HepG2 (cell line): Measurements from ENCODE around the gene ZNF292. TPM values are rescaled to one million over a fixed set of nuclear protein-coding genes. Genes with fewer than 3 reads are reported as not detected.

Source experiments
- AKAP8 ChIP-seq: sonication (generic); formaldehyde crosslinking; IDR thresholded peaks from 2 replicates; pipeline ENCODE4 v1.5.1; 2020; ENCODE audit warnings: mild to moderate bottlenecking, missing genetic modification reagents
- ARID5B ChIP-seq: IDR thresholded peaks from 2 replicates; pipeline ENCODE4 v1.4.0; 2020; ENCODE audit warnings: mild to moderate bottlenecking, missing genetic modification reagents
- ELF4 ChIP-seq: sonication (generic); formaldehyde crosslinking; IDR thresholded peaks from 2 replicates; pipeline ENCODE4 v1.5.0; 2020; ENCODE audit warnings: missing genetic modification reagents, mild to moderate bottlenecking, moderate library complexity, borderline replicate concordance
- ISX ChIP-seq: sonication (generic); formaldehyde crosslinking; conservative IDR thresholded peaks from 2 replicates; pipeline ENCODE4 v1.5.0; 2020; ENCODE audit warnings: missing genetic modification reagents
- KLF15 ChIP-seq: sonication (generic); formaldehyde crosslinking; IDR thresholded peaks from 2 replicates; pipeline ENCODE4 v1.8.1; 2023; ENCODE audit warnings: borderline replicate concordance, mild to moderate bottlenecking, inconsistent platforms, missing genetic modification reagents, mixed read lengths
- SP1 ChIP-seq, 2 experiments: fragments of 450-650 bp in 1 of 2; sonication (generic) in 1 of 2; formaldehyde crosslinking in 1 of 2; IDR thresholded peaks; 2 replicates each; pipeline versions ENCODE4 v1.4.0 to v1.6.1; 2016 to 2020; ENCODE audit warnings: missing genetic modification reagents in 1 of 2
- USF2 ChIP-seq, 2 experiments: sonication (generic) in 1 of 2; formaldehyde crosslinking in 1 of 2; IDR thresholded peaks; 2 replicates each; pipeline versions ENCODE4 v1.5.1 to v1.6.1; 2011 to 2020; ENCODE audit warnings: borderline replicate concordance in 1 of 2, low read depth in 1 of 2, low read length in 1 of 2, mild to moderate bottlenecking in 1 of 2, missing genetic modification reagents in 1 of 2, moderate library complexity in 1 of 2
- XRCC5 ChIP-seq: fragments of 200-400 bp; formaldehyde crosslinking; optimal IDR thresholded peaks from 2 replicates; pipeline ENCODE3; 2017; ENCODE audit warnings: mild to moderate bottlenecking, low read length
- ZMYM3 ChIP-seq: sonication (generic); formaldehyde crosslinking; IDR thresholded peaks from 2 replicates; pipeline ENCODE4 v1.5.1; 2020; ENCODE audit warnings: mild to moderate bottlenecking, missing genetic modification reagents
- ZNF331 ChIP-seq: sonication (generic); formaldehyde crosslinking; IDR thresholded peaks from 2 replicates; pipeline ENCODE4 v1.4.0; 2020; ENCODE audit warnings: missing genetic modification reagents
- ZNF343 ChIP-seq: sonication (generic); formaldehyde crosslinking; IDR thresholded peaks from 2 replicates; pipeline ENCODE4 v1.4.0; 2020; ENCODE audit warnings: mild to moderate bottlenecking, missing genetic modification reagents
- ZNF354B ChIP-seq: sonication (generic); formaldehyde crosslinking; IDR thresholded peaks from 2 replicates; pipeline ENCODE4 v1.8.0; 2022; ENCODE audit warnings: mild to moderate bottlenecking, missing genetic modification reagents
- ZNF460 ChIP-seq: sonication (generic); formaldehyde crosslinking; IDR thresholded peaks from 2 replicates; pipeline ENCODE4 v1.5.1; 2020; ENCODE audit warnings: missing genetic modification reagents, mild to moderate bottlenecking, borderline replicate concordance
- ZNF484 ChIP-seq: sonication (generic); formaldehyde crosslinking; IDR thresholded peaks from 2 replicates; pipeline ENCODE4 v1.5.1; 2020; ENCODE audit warnings: mild to moderate bottlenecking, low read depth, missing genetic modification reagents, borderline replicate concordance
- ZNF503 ChIP-seq: sonication (generic); formaldehyde crosslinking; IDR thresholded peaks from 2 replicates; pipeline ENCODE4 v1.4.0; 2020; ENCODE audit warnings: missing genetic modification reagents
- ZNF513 ChIP-seq: sonication (generic); formaldehyde crosslinking; conservative IDR thresholded peaks from 2 replicates; pipeline ENCODE4 v1.5.0; 2020; ENCODE audit warnings: missing genetic modification reagents
- ZNF570 ChIP-seq: sonication (generic); formaldehyde crosslinking; IDR thresholded peaks from 2 replicates; pipeline ENCODE4 v1.4.0; 2020; ENCODE audit warnings: mild to moderate bottlenecking, missing genetic modification reagents, borderline replicate concordance
- ZNF879 ChIP-seq: sonication (generic); formaldehyde crosslinking; IDR thresholded peaks from 2 replicates; pipeline ENCODE4 v1.8.1; 2023; ENCODE audit warnings: missing genetic modification reagents
- polyA plus RNA-seq, 8 experiments: library from polyadenylated mRNA; depleted of rRNA in 3 of 8; stranded (reverse) in 7 of 8; unstranded in 1 of 8; fragments of >200 nt; fragmentation: Illumina TruSeq in 4 of 8; extraction: Trizol in 4 of 8; gene quantifications; 2 replicates each; pipeline versions ENCODE4 v1.2.1 to v1.2.3, GENCODE V29; 2011 to 2016; ENCODE audit warnings: low read depth in 4 of 8, missing spikeins in 1 of 8, mixed read lengths in 1 of 8; ENCODE audit not compliant: insufficient read depth in 1 of 8
- total RNA-seq, 5 experiments: library from RNA; depleted of rRNA; stranded (reverse); fragments of >200 nt; fragmentation: Illumina TruSeq; extraction: Trizol; gene quantifications; 2 replicates each; pipeline ENCODE4 v1.2.3, GENCODE V29; 2016; ENCODE audit warnings: low read depth in 1 of 5

Gene ZNF292
- total and polyA plus RNA-seq, 2 of the 13 experiments (the other 11 are each of a cell fraction or from before 2014, with no cell fraction given): 9.9 to 12.8 TPM

GRCh38 chr6:87154993-87155841 is at the start of gene ZNF292 (continued):
- peak; percentile 33; the same call in 1 of the 2 replicates for TF ChIP-seq ZNF503 (CRISPR knock-in tag)
- no peak; the same call in 1 of the 2 replicates for TF ChIP-seq ZNF331 (CRISPR knock-in tag)
- TF ChIP-seq ZNF484: peak; percentile 73; the same call in 1 of the 2 replicates
- no peak for TF ChIP-seq SP1 (IDR thresholded peaks at IDR 0.05)
- peak; percentile 63; the same call in 1 of the 2 replicates for TF ChIP-seq SP1 (CRISPR knock-in tag; IDR thresholded peaks at IDR 0.05)
- peak; percentile 86 for TF ChIP-seq ARID5B (CRISPR knock-in tag)
- TF ChIP-seq ZNF460 (CRISPR knock-in tag): peak; percentile 77; the same call in 1 of the 2 replicates
- peak; percentile 99 for TF ChIP-seq USF2 (IDR thresholded peaks at IDR 0.05; ENCODE audit: low read depth, low read length)
- TF ChIP-seq USF2 (CRISPR knock-in tag; IDR thresholded peaks at IDR 0.05; ENCODE audit: borderline replicate concordance): peak; percentile 99
- TF ChIP-seq ISX: peak; percentile 56; the same call in 1 of the 2 replicates
- TF ChIP-seq ZNF354B: no peak; the same call in 1 of the 2 replicates
- no peak; the same call in 1 of the 2 replicates for TF ChIP-seq ELF4
- peak; percentile 87; the same call in 1 of the 2 replicates for TF ChIP-seq ZNF879 (CRISPR knock-in tag)
- TF ChIP-seq XRCC5: peak; percentile 68
- TF ChIP-seq AKAP8 (CRISPR knock-in tag): peak; percentile 57
- no peak for TF ChIP-seq ZNF513 (CRISPR knock-in tag)
- no peak for TF ChIP-seq KLF15 (CRISPR knock-in tag)
- TF ChIP-seq ZNF343 (CRISPR knock-in tag): peak; percentile 95
- TF ChIP-seq ZNF570 (CRISPR knock-in tag): peak; percentile 89
- TF ChIP-seq ZMYM3 (CRISPR knock-in tag): peak; percentile 70; the same call in 1 of the 2 replicates
